Psoas muscle (tissue), 8 donors: Measurements from ENCODE around the gene PCDHB14. TPM values are rescaled to one million over a fixed set of nuclear protein-coding genes. Genes with fewer than 3 reads are reported as not detected.
"Not testable (repeated sequence)": the region's sequence is repeated elsewhere in the genome, so short reads cannot be mapped to it uniquely, and the experiment has no call there.

Experiments
- ATAC-seq, 4 donors: fragments of 200-7000 bp; cut with Tn5 transposase; one replicate each; pipeline ENCODE4 v1.9.1; 2020; ENCODE audit warnings: moderate library complexity in 3 of 4, mild to moderate bottlenecking in 2 of 4
- DNase-seq, 2 donors: peaks; one replicate each; pipeline ENCODE4 v3.0.0-alpha.2; 2020
- H3K27ac ChIP-seq: fragments of 200-600 bp; one replicate; pipeline ENCODE4 v1.8.0; 2022
- H3K27me3 ChIP-seq, 3 donors: fragments of 200-600 bp in 1 of 3; one replicate each; pipeline versions ENCODE4 v1.6.1 to v1.8.0; 2013 to 2022; ENCODE audit warnings: low read length in 2 of 3, mild to moderate bottlenecking in 2 of 3, moderate library complexity in 1 of 3; ENCODE audit not compliant: insufficient read depth in 3 of 3
- H3K36me3 ChIP-seq, 2 donors: fragments of 200-600 bp in 1 of 2; one replicate each; pipeline versions ENCODE4 v1.6.1 to v1.8.0; 2013 to 2022; ENCODE audit warnings: low read depth in 1 of 2, mild to moderate bottlenecking in 1 of 2, moderate library complexity in 1 of 2; ENCODE audit not compliant: insufficient read depth in 1 of 2
- H3K4me1 ChIP-seq: fragments of 200-600 bp; one replicate; pipeline ENCODE4 v1.8.0; 2022
- H3K4me3 ChIP-seq: fragments of 200-600 bp; one replicate; pipeline ENCODE4 v1.8.0; 2022; ENCODE audit warnings: mild to moderate bottlenecking
- H3K9me3 ChIP-seq: fragments of 200-600 bp; one replicate; pipeline ENCODE4 v1.8.0; 2022
- WGBS, 3 donors: extraction: QIAGEN DNeasy Blood & Tissue Kit; methylation state at CpG; one replicate each; pipeline versions ENCODE4 v1.1.6 to v1.1.7; 2013; 5-methylcytosine and 5-hydroxymethylcytosine counted together
- intact Hi-C, 2 donors: fragments of 100-400 bp; cut with DNase I; formaldehyde crosslinking; loops; one replicate each; pipeline versions ENCODE4 v1.11.0 to v1.14.2; 2022
- polyA plus RNA-seq, 3 donors: library from polyadenylated mRNA; stranded (reverse); fragments of 200-250 nt; gene quantifications; one replicate each; pipeline ENCODE4 v1.2.3, GENCODE V29; 2013
- total RNA-seq, 4 donors: library from RNA; stranded (reverse); fragmentation: NEBNext Ultra II Directional in 2 of 4; extraction: Animal tissue kit (Norgen Biotek cat#: 25700) in 2 of 4; gene quantifications; one replicate each; pipeline versions ENCODE4 v1.2.1 to v1.2.4, GENCODE V29; 2021 to 2023
- TF ChIP-seq, protein P1 (sequence below): fragments of 200-600 bp; IDR thresholded peaks from one replicate; pipeline ENCODE4 v1.8.0; 2022; ENCODE audit warnings: antibody characterized with exemption
- donor health status: healthy with polysubstance abuse.
- donor health status: DM: no; HTN: no; CAD: no; lungs with moderate emphysema.
- donor health status: Bipolar disorder and iron deficiency.
- donor health status: healthy.
- donor health status: DM: yes; HTN: yes; CAD: no.
- donor health status: DM: no; HTN: no; CAD: no.
- donor health status: DM: no; HTN: no; CAD: no.
- donor health status: DM: yes; HTN: yes; CAD: no.

Gene PCDHB14
- total and polyA plus RNA-seq, 7 donors = 0.20 to 0.75 (median 0.49) TPM

DNA sequence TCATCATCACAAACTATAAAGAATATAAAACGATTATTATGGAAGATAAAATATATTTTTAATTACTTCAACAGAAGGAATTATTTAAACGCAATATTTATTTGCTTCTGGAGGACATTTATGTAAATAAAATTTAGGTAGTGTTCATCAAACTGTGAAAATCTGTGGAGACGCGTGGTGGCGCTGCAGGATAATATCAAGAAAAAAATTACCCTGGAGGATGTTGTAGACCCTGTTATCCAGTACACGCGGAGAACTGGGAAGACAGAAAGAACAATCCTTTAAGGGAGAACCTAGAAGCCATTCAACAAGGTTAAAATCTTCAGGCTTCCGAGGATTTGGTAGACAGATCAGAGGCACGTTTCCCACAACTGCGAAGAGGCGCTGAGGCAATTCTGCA, 14.7 kb upstream of the PCDHB14 start, which contains the start of gene PCDHB12:
Gene PCDHB12, plus strand, starts transcription at position 242 of the 400 bp plus-strand sequence. CDS start 189 bp downstream, outside the sequence.
- Histone ChIP-seq H3K27me3 (peaks cover 0 to 34% (median 6%) of the 10 kb centered on the region in 3 donors), H3K27ac (no peak within 1 kb of the TSS), H3K9me3 (peaks cover 3% of the 10 kb centered on the region), H3K36me3 (no peaks in the 10 kb centered on the region), H3K4me1 (no peaks in the 10 kb centered on the region), H3K4me3 (peak within 1 kb of the TSS; percentile 26)
- no peak for DNase-seq
- WGBS, 3 donors = 17 to 21% (median 18%) methylated on average over 11 of the region's 11 CpGs
- intact Hi-C loops = no loop called here
- TF ChIP-seq, protein P1, sequence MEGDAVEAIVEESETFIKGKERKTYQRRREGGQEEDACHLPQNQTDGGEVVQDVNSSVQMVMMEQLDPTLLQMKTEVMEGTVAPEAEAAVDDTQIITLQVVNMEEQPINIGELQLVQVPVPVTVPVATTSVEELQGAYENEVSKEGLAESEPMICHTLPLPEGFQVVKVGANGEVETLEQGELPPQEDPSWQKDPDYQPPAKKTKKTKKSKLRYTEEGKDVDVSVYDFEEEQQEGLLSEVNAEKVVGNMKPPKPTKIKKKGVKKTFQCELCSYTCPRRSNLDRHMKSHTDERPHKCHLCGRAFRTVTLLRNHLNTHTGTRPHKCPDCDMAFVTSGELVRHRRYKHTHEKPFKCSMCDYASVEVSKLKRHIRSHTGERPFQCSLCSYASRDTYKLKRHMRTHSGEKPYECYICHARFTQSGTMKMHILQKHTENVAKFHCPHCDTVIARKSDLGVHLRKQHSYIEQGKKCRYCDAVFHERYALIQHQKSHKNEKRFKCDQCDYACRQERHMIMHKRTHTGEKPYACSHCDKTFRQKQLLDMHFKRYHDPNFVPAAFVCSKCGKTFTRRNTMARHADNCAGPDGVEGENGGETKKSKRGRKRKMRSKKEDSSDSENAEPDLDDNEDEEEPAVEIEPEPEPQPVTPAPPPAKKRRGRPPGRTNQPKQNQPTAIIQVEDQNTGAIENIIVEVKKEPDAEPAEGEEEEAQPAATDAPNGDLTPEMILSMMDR = peak; percentile 8
- no peak for ATAC-seq

GRCh38 chr5:141210281-141210680, 12.9 kb upstream of the PCDHB14 start:
- WGBS, 3 donors = 31 to 37% (median 36%) methylated on average over 28 to 39 of the region's 39 CpGs
- DNase-seq, H3K4me3 ChIP-seq, intact Hi-C loops, H3K27ac ChIP-seq, H3K9me3 ChIP-seq, ATAC-seq, H3K4me1 ChIP-seq, H3K36me3 ChIP-seq: not testable (repeated sequence)
- peaks cover 0 to 34% (median 6%) of the 10 kb centered on the region in 3 donors for H3K27me3 ChIP-seq

DNA sequence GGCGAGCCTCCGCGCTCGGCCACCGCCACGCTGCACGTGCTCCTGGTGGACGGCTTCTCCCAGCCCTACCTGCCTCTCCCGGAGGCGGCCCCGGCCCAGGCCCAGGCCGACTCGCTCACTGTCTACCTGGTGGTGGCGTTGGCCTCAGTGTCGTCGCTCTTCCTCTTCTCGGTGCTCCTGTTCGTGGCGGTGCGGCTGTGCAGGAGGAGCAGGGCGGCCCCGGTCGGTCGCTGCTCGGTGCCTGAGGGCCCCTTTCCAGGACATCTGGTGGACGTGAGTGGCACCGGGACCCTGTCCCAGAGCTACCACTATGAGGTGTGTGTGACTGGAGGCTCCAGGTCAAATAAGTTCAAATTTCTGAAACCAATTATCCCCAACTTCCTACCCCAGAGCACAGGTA, 12.3 kb upstream of the PCDHB14 start:
- H3K27me3 ChIP-seq = peaks cover 0 to 34% (median 6%) of the 10 kb centered on the region in 3 donors
- H3K36me3 ChIP-seq, H3K4me1 ChIP-seq, H3K27ac ChIP-seq, H3K4me3 ChIP-seq, H3K9me3 ChIP-seq, DNase-seq, ATAC-seq, intact Hi-C loops: not testable (repeated sequence)
- WGBS, 3 donors = 28 to 36% (median 29%) methylated on average over 19 to 22 of the region's 27 CpGs

- DNase-seq (peak in 1 of 2 donors; percentile 45), ATAC-seq (peak in 2 of 4 donors; percentile 36 to 68)
- H3K4me1 ChIP-seq, intact Hi-C loops, H3K27ac ChIP-seq, H3K36me3 ChIP-seq, H3K9me3 ChIP-seq: not testable (repeated sequence)
- Histone ChIP-seq H3K27me3 (peaks cover 0 to 20% (median 4%) of the 10 kb centered on the region in 3 donors), H3K4me3 (peak within 1 kb of the TSS; percentile 32)
- 9 to 13% (median 9%) methylated on average over 11 to 13 of the region's 18 CpGs for WGBS, 3 donors
These were observed 9.3 kb upstream of the PCDHB14 start, which contains the start of gene PCDHB13 for GRCh38 chr5:141213656-141214339. PCDHB13 (plus strand) TSS chr5:141213919; CDS start chr5:141214124, 205 bp downstream.

- ATAC-seq, DNase-seq, intact Hi-C loops, H3K4me3 ChIP-seq, H3K4me1 ChIP-seq, H3K9me3 ChIP-seq, H3K27ac ChIP-seq, H3K36me3 ChIP-seq: not testable (repeated sequence)
- H3K27me3 ChIP-seq = peaks cover 0 to 18% (median 2%) of the 10 kb centered on the region in 3 donors
- 54 to 65% (median 56%) methylated on average over 10 of the region's 12 CpGs for WGBS, 3 donors
These were observed 8.6 kb upstream of the PCDHB14 start for GRCh38 chr5:141214583-141214982.

- ATAC-seq, H3K4me1 ChIP-seq, H3K4me3 ChIP-seq, H3K36me3 ChIP-seq, H3K9me3 ChIP-seq, DNase-seq, intact Hi-C loops, H3K27ac ChIP-seq: not testable (repeated sequence)
- WGBS, 3 donors = 32 to 40% (median 35%) methylated on average over 26 to 34 of the region's 40 CpGs
- H3K27me3 ChIP-seq = peaks cover 0 to 22% (median 0%) of the 10 kb centered on the region in 3 donors
These were observed 7.6 kb upstream of the PCDHB14 start for GRCh38 chr5:141215504-141215903.

DNA sequence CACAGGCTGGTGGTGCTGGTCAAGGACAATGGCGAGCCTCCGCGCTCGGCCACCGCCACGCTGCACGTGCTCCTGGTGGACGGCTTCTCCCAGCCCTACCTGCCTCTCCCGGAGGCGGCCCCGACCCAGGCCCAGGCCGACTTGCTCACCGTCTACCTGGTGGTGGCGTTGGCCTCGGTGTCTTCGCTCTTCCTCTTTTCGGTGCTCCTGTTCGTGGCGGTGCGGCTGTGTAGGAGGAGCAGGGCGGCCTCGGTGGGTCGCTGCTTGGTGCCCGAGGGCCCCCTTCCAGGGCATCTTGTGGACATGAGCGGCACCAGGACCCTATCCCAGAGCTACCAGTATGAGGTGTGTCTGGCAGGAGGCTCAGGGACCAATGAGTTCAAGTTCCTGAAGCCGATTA, 7.1 kb upstream of the PCDHB14 start:
- H3K4me3 ChIP-seq, H3K27ac ChIP-seq, DNase-seq, H3K9me3 ChIP-seq, intact Hi-C loops, H3K4me1 ChIP-seq, ATAC-seq, H3K36me3 ChIP-seq: not testable (repeated sequence)
- 31 to 36% (median 34%) methylated on average over 8 to 19 of the region's 26 CpGs for WGBS, 3 donors
- H3K27me3 ChIP-seq = peaks cover 0 to 19% (median 0%) of the 10 kb centered on the region in 3 donors

GRCh38 chr5:141224844-141225243, 1.7 kb downstream of the PCDHB14 start:
- H3K27ac ChIP-seq, H3K4me3 ChIP-seq, H3K4me1 ChIP-seq, H3K36me3 ChIP-seq, intact Hi-C loops, ATAC-seq, DNase-seq: not testable (repeated sequence)
- H3K27me3 ChIP-seq = peaks cover 0 to 24% (median 4%) of the 10 kb centered on the region in 3 donors
- peaks cover 41% of the 10 kb centered on the region for H3K9me3 ChIP-seq
- WGBS, 3 donors = 21 to 23% (median 22%) methylated on average over 23 to 34 of the region's 40 CpGs

DNA sequence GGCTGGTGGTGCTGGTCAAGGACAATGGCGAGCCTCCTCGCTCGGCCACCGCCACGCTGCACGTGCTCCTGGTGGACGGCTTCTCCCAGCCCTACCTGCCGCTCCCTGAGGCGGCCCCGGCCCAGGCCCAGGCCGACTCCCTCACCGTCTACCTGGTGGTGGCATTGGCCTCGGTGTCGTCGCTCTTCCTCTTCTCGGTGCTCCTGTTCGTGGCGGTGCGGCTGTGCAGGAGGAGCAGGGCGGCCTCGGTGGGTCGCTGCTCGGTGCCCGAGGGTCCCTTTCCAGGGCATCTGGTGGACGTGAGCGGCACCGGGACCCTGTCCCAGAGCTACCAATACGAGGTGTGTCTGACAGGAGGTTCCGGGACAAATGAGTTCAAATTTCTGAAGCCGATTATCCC, 2.3 kb downstream of the PCDHB14 start:
- DNase-seq, ATAC-seq, H3K27ac ChIP-seq, intact Hi-C loops, H3K36me3 ChIP-seq, H3K4me3 ChIP-seq, H3K4me1 ChIP-seq: not testable (repeated sequence)
- 23 to 41% (median 30%) methylated on average over 16 to 30 of the region's 30 CpGs for WGBS, 3 donors
- H3K27me3 ChIP-seq = peaks cover 0 to 21% (median 4%) of the 10 kb centered on the region in 3 donors
- H3K9me3 ChIP-seq = peaks cover 41% of the 10 kb centered on the region
